K562 (cell line): ENCODE results near the gene KLRF1. TPM values are rescaled to one million over a fixed set of nuclear protein-coding genes. Genes with fewer than 3 reads are reported as not detected.

Experiments used
- CCNT2 ChIP-seq: IDR thresholded peaks from 2 replicates; pipeline ENCODE4 v1.6.1; 2011; ENCODE audit warnings: borderline replicate concordance, low read depth, mild to moderate bottlenecking, moderate library complexity, mixed read lengths, low read length; ENCODE audit not compliant: insufficient read length; ENCODE audit errors: extremely low read depth
- CEBPB ChIP-seq: fragments of 450-650 bp; IDR thresholded peaks from 2 replicates; pipeline ENCODE4 v1.6.1; 2016; ENCODE audit warnings: missing genetic modification characterization, missing compliant biosample characterization
- DPF2 ChIP-seq: fragments of 450-650 bp; IDR thresholded peaks from 2 replicates; pipeline ENCODE4 v1.6.1; 2016
- ERF ChIP-seq: fragments of 450-650 bp; formaldehyde crosslinking; IDR thresholded peaks from 2 replicates; pipeline ENCODE4 v1.4.0; 2020; ENCODE audit warnings: mild to moderate bottlenecking, mixed read lengths
- ETV5 ChIP-seq: sonication (generic); formaldehyde crosslinking; IDR thresholded peaks from 2 replicates; pipeline ENCODE4 v1.4.0; 2020; ENCODE audit warnings: low read depth, mild to moderate bottlenecking, missing genetic modification reagents
- FOXJ2 ChIP-seq: fragments of 200-800 bp; sonication (Bioruptor generic); IDR thresholded peaks from 2 replicates; pipeline ENCODE4 v1.6.1; 2016; ENCODE audit warnings: missing genetic modification characterization, missing compliant biosample characterization
- JUND ChIP-seq, 2 experiments: IDR thresholded peaks; 2 replicates in 1 of 2; 3 replicates in 1 of 2; pipeline ENCODE4 v1.6.1; 2011; ENCODE audit warnings: borderline replicate concordance in 2 of 2, low read depth in 2 of 2, low read length in 2 of 2, improper control_type of control experiment in 1 of 2, missing biosample characterization in 1 of 2, missing genetic modification characterization in 1 of 2, missing genetic modification reagents in 1 of 2
- ZFPM2 ChIP-seq: fragments of 250-450 bp; sonication (Bioruptor Pico); IDR thresholded peaks from 2 replicates; pipeline ENCODE4 v1.5.1; 2022; ENCODE audit warnings: mild to moderate bottlenecking
- ZKSCAN8 ChIP-seq: fragments of 200-800 bp; sonication (Bioruptor generic); IDR thresholded peaks from 2 replicates; pipeline ENCODE4 v1.6.1; 2016; ENCODE audit warnings: missing genetic modification characterization, missing compliant biosample characterization
- ZNF384 ChIP-seq: IDR thresholded peaks from 2 replicates; pipeline ENCODE4 v1.6.1; 2012; ENCODE audit warnings: low read depth, low read length, improper control_type of control experiment
- ZNF668 ChIP-seq: fragments of 250-450 bp; sonication (Bioruptor Pico); IDR thresholded peaks from 2 replicates; pipeline ENCODE4 v1.8.0; 2022; ENCODE audit warnings: mild to moderate bottlenecking, inconsistent platforms
- polyA plus RNA-seq, 8 experiments: library from polyadenylated mRNA; depleted of rRNA in 4 of 8; stranded (reverse) in 5 of 8; unstranded in 3 of 8; fragments of >200 nt; fragmentation: Nextera tagmentation in 2 of 8; fragmentation: Illumina TruSeq in 1 of 8; extraction: Ambion mirVana in 2 of 8; extraction: Trizol in 1 of 8; gene quantifications; 2 replicates each; pipeline versions ENCODE4 v1.2.1 to v1.2.3, GENCODE V29; 2011 to 2014; ENCODE audit warnings: inconsistent platforms in 1 of 8, missing spikeins in 1 of 8
- total RNA-seq, 7 experiments: library from RNA; depleted of rRNA in 6 of 7; stranded (reverse); fragments of >200 nt in 6 of 7; fragmentation: Illumina TruSeq in 2 of 7; extraction: Trizol in 2 of 7; gene quantifications; 2 replicates each; pipeline versions ENCODE4 v1.2.1 to v1.2.3, GENCODE V29; 2011 to 2021; ENCODE audit warnings: low replicate concordance in 1 of 7
- TF ChIP-seq, protein P1 (sequence below): fragments of 450-650 bp; IDR thresholded peaks from 2 replicates; pipeline ENCODE4 v1.6.1; 2017; ENCODE audit warnings: antibody characterized with exemption, mild to moderate bottlenecking
- TF ChIP-seq, protein P2 (sequence below): fragments of 450-650 bp; formaldehyde crosslinking; IDR thresholded peaks from 2 replicates; pipeline ENCODE4 v1.4.0; 2020; ENCODE audit warnings: mild to moderate bottlenecking, moderate library complexity
- TF ChIP-seq, protein P3 (sequence below), 2 experiments: fragments of 450-650 bp in 1 of 2; sonication (generic) in 1 of 2; formaldehyde crosslinking in 1 of 2; IDR thresholded peaks in 1 of 2; conservative IDR thresholded peaks in 1 of 2; 2 replicates each; pipeline versions ENCODE4 v1.6.1 to v1.8.1; 2016 to 2023; ENCODE audit warnings: mild to moderate bottlenecking in 2 of 2, moderate library complexity in 2 of 2, inconsistent platforms in 1 of 2, missing genetic modification reagents in 1 of 2

Gene KLRF1
- total and polyA plus RNA-seq, 9 of the 15 experiments (the other 6 are each of a cell fraction or from before 2014, with no cell fraction given): 0.48 to 1.8 (median 1.1) TPM

DNA sequence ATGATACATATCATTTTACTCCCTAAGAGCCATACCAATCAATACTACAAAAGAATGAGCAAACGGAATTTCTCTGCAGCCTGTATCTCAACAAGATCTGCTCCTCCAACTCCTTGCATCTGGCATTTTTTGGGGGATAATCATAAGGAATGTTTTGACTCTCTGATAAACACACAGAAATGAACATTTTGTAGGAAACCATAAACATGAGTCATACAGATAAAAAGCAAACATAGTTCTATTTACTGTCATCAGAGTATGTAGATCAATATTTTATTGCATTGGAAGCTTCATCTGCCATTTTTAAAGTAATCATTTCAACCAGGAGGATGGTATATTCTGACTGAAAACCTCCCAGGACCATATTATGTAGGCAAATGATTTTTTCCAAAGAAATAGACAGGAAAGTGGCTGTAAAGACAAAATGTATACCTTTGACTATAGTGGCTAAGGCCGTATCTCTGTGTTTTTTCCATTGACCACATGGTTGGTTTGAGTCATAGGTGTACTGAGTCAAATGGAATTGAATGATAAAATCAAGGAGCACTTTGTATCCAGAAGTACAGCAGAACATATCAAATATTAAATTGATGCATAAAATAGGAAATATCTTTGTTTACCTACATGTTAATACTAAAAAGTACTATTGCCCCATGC, 34.2 kb upstream of the KLRF1 start (continued):
- TF ChIP-seq, protein P1, sequence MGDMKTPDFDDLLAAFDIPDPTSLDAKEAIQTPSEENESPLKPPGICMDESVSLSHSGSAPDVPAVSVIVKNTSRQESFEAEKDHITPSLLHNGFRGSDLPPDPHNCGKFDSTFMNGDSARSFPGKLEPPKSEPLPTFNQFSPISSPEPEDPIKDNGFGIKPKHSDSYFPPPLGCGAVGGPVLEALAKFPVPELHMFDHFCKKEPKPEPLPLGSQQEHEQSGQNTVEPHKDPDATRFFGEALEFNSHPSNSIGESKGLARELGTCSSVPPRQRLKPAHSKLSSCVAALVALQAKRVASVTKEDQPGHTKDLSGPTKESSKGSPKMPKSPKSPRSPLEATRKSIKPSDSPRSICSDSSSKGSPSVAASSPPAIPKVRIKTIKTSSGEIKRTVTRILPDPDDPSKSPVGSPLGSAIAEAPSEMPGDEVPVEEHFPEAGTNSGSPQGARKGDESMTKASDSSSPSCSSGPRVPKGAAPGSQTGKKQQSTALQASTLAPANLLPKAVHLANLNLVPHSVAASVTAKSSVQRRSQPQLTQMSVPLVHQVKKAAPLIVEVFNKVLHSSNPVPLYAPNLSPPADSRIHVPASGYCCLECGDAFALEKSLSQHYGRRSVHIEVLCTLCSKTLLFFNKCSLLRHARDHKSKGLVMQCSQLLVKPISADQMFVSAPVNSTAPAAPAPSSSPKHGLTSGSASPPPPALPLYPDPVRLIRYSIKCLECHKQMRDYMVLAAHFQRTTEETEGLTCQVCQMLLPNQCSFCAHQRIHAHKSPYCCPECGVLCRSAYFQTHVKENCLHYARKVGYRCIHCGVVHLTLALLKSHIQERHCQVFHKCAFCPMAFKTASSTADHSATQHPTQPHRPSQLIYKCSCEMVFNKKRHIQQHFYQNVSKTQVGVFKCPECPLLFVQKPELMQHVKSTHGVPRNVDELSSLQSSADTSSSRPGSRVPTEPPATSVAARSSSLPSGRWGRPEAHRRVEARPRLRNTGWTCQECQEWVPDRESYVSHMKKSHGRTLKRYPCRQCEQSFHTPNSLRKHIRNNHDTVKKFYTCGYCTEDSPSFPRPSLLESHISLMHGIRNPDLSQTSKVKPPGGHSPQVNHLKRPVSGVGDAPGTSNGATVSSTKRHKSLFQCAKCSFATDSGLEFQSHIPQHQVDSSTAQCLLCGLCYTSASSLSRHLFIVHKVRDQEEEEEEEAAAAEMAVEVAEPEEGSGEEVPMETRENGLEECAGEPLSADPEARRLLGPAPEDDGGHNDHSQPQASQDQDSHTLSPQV: peak; percentile 43; the same call in 1 of the 2 replicates
- TF ChIP-seq DPF2 (0 out of 2 replicates have a peak, but pooled peaks have one; percentile 28), ETV5 (no peak), JUND (IDR thresholded peaks at IDR 0.05; ENCODE audit: borderline replicate concordance, low read depth, low read length) (0 out of 2 replicates have a peak, but pooled peaks have one; percentile 3), JUND (tag; IDR thresholded peaks at IDR 0.05; ENCODE audit: borderline replicate concordance, low read depth, low read length) (no peak), ZNF668 (no peak), ZNF384 (no peak), CCNT2 (no peak), ZFPM2 (no peak), CEBPB (tag) (0 out of 2 replicates have a peak, but pooled peaks have one; percentile 25), ERF (no peak), FOXJ2 (tag) (no peak), ZKSCAN8 (CRISPR knock-in tag) (0 out of 2 replicates have a peak, but pooled peaks have one; percentile 26)
- TF ChIP-seq, protein P2, sequence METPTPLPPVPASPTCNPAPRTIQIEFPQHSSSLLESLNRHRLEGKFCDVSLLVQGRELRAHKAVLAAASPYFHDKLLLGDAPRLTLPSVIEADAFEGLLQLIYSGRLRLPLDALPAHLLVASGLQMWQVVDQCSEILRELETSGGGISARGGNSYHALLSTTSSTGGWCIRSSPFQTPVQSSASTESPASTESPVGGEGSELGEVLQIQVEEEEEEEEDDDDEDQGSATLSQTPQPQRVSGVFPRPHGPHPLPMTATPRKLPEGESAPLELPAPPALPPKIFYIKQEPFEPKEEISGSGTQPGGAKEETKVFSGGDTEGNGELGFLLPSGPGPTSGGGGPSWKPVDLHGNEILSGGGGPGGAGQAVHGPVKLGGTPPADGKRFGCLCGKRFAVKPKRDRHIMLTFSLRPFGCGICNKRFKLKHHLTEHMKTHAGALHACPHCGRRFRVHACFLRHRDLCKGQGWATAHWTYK (CRISPR knock-in tag): no peak
- TF ChIP-seq, protein P3, sequence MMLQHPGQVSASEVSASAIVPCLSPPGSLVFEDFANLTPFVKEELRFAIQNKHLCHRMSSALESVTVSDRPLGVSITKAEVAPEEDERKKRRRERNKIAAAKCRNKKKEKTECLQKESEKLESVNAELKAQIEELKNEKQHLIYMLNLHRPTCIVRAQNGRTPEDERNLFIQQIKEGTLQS (IDR thresholded peaks at IDR 0.05): peak; percentile 62
- TF ChIP-seq, protein P3 (CRISPR knock-in tag; conservative IDR thresholded peaks at IDR 0.05): no peak
